PFSK-1 (cell line): ENCODE data around the gene BAAT.

Source experiments
- FOXP2 ChIP-seq: optimal IDR thresholded peaks from 2 replicates; pipeline ENCODE3; 2011; ENCODE audit warnings: borderline replicate concordance, control low read depth, inconsistent platforms; ENCODE audit not compliant: insufficient read depth; ENCODE audit errors: extremely low read length, extremely low read depth
- POLR2AphosphoS5 ChIP-seq: IDR thresholded peaks from 2 replicates; pipeline ENCODE4 v1.6.1; 2012; ENCODE audit warnings: low read depth, mild to moderate bottlenecking, control low read depth, low read length, moderate library complexity
- REST ChIP-seq, 2 experiments: IDR thresholded peaks; 2 replicates each; pipeline versions ENCODE4 v1.6.1 to v1.8.0; 2011 to 2012; ENCODE audit warnings: low read depth in 2 of 2, low read length in 2 of 2, control low read depth in 1 of 2, inconsistent platforms in 1 of 2, mild to moderate bottlenecking in 1 of 2, moderate library complexity in 1 of 2; ENCODE audit not compliant: insufficient read depth in 1 of 2
- SIN3A ChIP-seq: IDR thresholded peaks from 2 replicates; pipeline ENCODE4 v1.6.1; 2012; ENCODE audit warnings: mild to moderate bottlenecking, low read length, moderate library complexity, borderline replicate concordance; ENCODE audit not compliant: insufficient read depth
- TAF1 ChIP-seq: IDR thresholded peaks from 2 replicates; pipeline ENCODE4 v1.6.1; 2012; ENCODE audit warnings: low read length, control low read depth, borderline replicate concordance; ENCODE audit not compliant: insufficient read depth

BAAT gene

GRCh38 chr9:101409079-101409477 lies 24.3 kb upstream of the BAAT start:
- TF ChIP-seq TAF1, result no peak
- no peak for TF ChIP-seq FOXP2
- TF ChIP-seq SIN3A, result no peak
- no peak for TF ChIP-seq POLR2AphosphoS5
- no peak for TF ChIP-seq REST (IDR thresholded peaks at IDR 0.05; ENCODE audit: insufficient read depth in 1 of 2, low read depth in 2 of 2, low read length in 2 of 2)

GRCh38 chr9:101408374-101409078 lies 23.7 kb upstream of the BAAT start:
- TF ChIP-seq TAF1, result no peak
- no peak for TF ChIP-seq POLR2AphosphoS5
- TF ChIP-seq FOXP2, result no peak
- TF ChIP-seq SIN3A, result no peak
- no peak for TF ChIP-seq REST (IDR thresholded peaks at IDR 0.05; ENCODE audit: insufficient read depth in 1 of 2, low read depth in 2 of 2, low read length in 2 of 2)

- TF ChIP-seq FOXP2 (no peak), REST (IDR thresholded peaks at IDR 0.05; ENCODE audit: insufficient read depth in 1 of 2, low read depth in 2 of 2, low read length in 2 of 2) (no peak), TAF1 (no peak), POLR2AphosphoS5 (no peak), SIN3A (no peak)
Observed at GRCh38 chr9:101403516-101404285, 18.9 kb upstream of the BAAT start.

- TF ChIP-seq REST (IDR thresholded peaks at IDR 0.05; ENCODE audit: insufficient read depth in 1 of 2, low read depth in 2 of 2, low read length in 2 of 2) (no peak), FOXP2 (no peak), SIN3A (no peak), POLR2AphosphoS5 (no peak), TAF1 (no peak)
Observed at GRCh38 chr9:101400120-101400519, 15.3 kb upstream of the BAAT start.
